Activated CD4-positive, alpha-beta T cell treated with anti-CD3 and anti-CD28 coated beads, Interleukin-2, Interleukin-4, amounts not matched to agents 100 ng/mL and 50 ng/mL, durations not matched to agents 16 hours and 8 hours (primary cell): ENCODE data around the gene IGSF3.

Source experiments
- DNase-seq: peaks from one replicate; pipeline ENCODE4 v3.0.0-alpha.2; 2020; ENCODE audit warnings: low spot score

IGSF3 gene

DNA sequence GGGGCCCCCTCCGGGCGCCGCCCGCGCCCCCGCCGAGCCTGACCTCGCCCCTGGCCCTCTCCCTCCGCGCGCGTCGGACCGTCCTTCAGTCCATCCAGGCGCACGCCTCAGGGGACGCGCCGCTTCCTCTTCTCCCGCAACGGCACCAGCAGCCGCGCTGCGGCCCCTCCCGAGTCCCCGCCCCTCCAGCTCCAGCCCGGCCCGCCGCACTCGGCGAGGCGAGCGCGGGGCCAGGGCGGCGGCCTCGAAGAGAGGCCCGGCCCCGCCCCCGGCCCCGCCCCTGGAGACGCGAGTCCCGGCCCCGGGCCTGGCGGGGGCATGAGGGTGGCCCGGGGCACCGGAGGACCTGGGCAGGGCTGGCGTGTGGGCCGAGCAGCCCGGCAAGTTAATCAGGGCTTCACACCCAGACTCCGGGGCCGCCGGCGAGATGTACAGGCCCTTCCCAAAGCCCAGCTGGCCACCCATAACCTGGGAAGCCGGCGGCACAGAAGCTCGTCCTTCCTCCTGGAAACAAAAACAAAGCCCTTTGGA, at the start of gene IGSF3:
Gene IGSF3, minus strand, starts transcription at position 159 of the 531 bp plus-strand sequence. CDS start 1,407 bp downstream, outside the sequence.
- DNase-seq = peak; percentile 42

DNA sequence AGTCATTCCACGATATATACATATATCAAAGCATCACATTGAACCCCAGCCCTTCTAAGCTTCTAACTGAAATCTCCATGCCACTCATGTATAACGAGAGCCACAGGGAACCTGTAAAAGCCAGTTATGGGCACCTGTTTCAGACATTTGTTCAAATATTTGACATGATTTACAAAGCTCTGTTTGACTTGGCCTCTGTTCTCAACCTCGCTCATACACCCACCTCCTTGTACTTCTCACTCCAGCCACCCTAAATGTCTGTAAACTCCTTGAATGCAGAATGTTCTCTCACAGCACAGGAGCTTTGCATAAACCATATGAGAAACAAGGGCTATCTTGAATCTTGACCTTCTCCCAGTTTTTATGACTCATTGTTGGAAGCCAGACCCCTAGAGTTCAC, 49.8 kb upstream of the IGSF3 start:
- no peak for DNase-seq

DNA sequence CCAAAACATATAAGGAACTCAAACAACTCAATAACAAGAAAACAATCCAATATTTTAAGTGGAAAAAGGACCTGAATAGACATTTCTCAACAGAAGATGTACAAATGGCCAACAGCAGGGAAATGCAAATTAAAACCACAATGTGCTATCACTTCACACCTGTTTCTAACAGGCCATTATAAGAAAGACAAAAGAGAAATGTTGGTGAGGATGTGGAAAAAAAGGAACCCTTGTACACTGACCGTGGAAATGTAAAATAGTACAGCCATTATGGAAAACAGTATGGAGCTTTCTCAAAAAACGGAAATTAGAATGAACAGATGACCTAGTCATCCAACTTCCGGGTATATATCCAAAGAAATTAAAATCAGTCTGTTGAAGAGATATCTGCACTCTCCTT, 48.9 kb upstream of the IGSF3 start:
- no peak for DNase-seq

DNA sequence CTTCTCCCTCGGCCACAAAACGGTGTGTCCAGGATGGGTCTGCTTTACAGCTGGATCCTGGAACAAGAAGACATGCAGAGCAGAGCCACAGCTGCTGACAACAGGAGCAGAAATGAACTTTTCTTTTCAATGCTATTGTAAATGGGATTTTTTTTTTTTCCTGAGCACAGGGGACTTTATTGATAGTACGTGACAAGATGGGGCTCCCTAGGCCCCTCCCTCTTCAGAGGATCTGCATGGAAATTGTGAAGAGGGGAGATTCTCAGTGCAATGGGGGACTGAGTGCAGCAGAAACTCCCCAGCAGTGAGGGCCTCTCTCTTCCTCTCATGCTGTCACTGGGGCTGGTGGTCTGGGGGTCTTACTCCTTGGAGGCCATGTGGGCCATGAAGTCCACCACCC, 45.9 kb upstream of the IGSF3 start:
- no peak for DNase-seq

DNA sequence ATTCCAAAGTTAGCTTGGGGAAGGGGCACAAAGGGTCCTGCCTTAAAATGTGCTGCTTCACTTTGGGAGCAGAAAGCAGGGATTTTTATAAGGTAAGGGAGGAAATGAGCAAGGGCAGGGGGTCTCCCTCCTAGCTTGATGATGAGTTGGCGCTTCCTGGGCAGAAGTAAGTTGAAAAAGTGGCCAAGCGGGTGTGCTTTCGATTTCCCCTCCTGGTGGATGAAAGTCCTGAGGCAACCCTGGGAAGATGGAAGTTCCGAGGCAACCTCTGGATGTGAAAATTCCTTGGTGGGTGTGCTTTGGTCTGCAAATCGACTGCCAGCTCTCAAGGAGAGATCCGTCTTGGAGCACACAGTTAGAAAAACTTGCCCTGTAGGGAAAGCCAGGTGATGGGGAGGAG, 45.0 kb upstream of the IGSF3 start:
- no peak for DNase-seq

DNA sequence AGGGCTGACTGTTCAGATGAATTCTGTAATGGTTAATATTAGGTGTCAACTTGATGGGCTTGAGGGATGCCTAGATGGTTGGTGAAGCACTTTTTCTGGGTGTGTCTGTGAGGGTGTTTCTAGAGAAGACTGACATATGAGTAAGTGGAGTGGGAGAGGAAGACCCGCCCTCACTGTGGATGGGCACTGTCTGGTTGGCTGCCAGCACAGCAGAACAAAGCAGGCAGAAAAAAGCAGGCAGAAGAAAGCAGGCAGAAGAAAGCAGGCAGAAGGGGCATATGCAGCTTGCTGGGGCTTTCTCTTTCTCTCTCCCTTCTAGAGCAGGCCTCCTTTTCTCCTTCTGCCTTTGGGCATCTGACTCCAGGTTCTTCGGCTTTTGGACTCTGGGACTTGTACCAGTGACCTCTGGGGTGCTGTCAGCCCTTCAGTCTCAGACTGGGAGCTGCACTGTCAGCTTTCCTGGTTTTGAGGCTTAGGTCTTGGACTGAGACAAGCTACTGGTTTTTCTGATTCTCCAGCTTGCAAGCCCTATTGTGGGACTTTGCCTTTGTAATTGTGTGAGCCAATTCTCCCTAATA, 43.8 kb upstream of the IGSF3 start:
- DNase-seq = peak; percentile 7

DNA sequence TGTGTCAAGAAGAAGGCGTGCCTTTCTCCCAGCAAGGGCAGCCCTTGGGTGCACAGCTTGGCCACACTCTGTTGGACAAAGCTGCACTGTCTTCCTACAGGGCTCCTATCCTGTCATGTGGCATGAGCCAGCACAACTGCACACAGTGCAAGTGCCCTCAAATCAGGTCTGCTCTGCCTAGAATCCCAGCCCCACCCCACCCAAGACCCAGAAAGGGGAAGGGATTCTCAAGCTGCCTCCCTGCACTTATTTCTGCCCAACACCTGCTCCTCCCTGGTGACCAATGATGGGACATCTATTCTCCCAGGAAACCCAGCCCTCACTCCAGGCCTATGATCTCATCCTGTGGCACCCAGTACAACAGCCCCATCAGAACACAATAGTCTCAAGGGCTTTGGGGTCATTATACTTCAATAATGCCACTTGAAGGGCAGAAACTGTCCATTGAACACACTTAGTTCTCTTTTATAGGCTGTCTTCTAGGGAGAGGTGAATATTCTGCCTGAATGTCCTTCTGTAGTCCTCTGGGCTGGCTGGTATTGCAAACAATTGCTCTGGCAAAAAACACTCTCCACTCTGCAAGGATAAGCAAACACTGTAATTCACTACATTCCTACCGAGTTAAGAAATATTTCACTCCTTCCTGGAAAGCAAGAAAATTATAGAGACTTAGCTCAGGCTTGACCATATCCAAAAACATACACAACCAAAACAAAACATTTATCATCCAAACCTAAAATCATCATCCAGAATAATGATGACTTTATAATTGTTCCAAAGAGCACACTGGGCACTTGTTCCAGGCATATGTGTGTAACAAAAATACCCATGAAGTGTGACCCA, 43.1 kb upstream of the IGSF3 start:
- DNase-seq = no peak

DNA sequence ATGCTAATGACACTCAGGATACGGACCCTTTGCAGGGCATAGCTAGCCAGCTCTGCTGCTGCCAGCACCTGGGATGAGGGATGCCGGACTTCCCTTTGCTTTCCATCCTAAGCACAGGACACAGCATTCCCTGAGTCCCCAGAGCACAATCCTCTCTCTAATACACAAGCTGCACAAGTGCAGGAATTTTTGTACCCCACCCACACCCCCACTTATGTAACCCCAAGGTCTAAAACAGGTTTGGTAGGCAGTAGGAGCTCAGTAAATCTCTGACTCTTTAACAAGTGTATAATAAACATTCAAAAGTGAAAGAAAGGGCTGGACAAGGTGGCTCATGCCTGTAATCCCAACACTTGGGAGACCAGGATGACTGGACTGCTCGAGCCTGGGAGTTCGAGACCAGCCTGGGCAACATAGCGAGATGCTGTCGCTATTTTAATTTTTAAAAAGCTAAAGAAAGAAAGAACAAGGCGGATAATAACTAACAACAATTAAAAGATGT, 42.2 kb upstream of the IGSF3 start:
- DNase-seq = no peak

DNA sequence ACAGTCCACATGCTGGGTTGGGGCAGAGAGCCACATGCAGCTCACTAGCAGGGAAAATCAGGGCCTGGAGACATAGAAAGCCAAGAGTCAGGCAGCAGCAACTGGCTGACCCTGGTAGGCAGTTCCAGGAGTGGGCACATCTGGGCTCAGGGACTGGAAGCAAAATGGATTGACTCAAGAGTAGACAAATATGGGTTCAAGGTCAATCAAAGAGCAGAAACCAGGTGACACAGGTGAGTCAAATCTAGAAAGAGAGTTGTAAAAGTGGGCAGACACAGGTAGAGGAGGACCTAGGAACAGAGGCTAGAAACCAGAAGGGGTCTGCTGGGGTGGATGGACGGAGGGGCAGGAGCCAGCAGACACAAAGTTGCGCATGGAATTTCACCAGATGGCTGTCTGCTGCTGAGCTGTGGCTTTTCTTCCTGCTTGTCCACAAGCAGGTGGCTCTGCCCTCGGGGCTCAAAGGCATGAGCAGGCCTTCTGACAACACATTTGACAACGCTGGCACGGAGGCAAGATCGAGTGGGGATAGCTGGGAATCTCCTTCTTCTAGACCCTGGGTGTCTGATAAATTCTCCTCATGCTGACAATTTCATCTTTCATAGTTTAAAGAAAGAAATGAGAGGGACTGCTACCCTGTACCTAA, 40.8 kb upstream of the IGSF3 start:
- no peak for DNase-seq

DNA sequence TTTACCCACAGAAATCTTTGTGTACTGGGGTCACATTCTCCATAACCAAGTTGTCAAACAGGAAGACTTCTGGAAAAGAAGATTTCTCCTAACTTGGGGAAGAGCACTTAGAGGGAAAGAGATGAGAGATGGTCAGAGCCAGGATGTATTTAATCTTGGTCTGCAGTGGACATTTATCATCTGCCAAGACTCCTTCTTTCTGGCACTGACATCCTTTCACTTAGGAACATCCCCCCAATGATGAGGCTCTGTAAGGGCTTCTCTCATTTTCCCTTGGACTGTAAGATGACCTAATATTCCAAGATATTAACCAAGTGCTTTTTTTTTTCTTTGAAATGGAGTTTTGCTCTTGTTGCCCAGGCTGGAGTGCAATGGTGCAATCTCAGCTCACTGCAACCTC, 39.3 kb upstream of the IGSF3 start:
- no peak for DNase-seq

DNA sequence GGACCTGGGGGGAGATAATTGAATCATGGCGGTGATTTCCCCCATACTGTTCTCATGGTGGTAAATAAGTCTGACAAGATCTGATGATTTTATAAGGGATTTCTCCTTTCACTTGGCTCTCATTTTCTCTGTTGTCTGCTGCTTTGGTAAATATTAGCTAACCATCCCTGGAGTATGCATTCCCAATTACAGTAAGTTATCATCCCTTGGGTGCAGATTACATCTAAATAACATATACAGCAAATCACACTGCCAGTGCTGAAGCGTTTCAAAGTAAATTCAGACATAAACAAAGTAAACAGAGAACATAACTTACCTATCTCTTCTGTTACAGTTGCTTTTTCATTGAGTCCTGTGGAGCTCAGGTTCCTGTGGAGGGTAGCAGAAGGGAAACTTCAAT, 38.6 kb upstream of the IGSF3 start:
- DNase-seq = no peak

DNA sequence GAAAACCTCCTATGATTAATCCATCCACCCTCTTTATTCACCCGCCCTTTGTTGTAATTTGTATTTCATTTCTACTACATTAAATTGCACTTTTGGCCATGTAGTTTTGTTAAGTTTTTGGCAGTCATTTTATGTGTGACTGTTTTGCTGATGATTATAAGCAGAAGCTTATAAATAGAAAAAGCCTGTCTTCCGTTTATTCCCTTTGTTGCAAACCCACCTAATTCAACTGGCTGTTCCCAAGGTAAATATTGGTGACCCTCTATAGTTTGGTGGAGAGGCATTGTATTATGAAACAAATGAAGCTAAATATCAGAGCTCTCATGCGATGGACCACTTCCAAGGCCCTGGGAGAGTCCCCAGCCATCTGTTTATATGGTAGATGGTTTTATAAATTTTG, 36.7 kb upstream of the IGSF3 start:
- DNase-seq = no peak

DNA sequence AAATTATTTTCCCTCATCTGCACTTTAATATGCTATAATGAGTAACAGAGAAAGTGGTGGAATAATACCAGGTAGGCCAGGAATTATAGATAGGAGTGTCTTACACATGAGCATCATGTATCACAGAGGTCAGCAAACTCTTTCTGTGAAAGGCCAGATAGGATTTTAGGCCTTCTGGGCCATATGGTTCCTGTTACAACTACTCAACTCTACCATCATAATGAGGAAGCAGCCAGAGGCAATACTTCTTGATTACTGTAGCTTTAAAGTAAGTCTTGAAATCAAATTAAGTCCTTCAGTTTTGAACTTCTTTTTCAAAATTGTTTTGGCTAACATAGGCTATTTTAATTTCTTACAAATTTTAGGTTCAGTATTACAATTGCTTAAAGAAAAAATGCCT, 32.1 kb upstream of the IGSF3 start:
- DNase-seq = no peak

DNA sequence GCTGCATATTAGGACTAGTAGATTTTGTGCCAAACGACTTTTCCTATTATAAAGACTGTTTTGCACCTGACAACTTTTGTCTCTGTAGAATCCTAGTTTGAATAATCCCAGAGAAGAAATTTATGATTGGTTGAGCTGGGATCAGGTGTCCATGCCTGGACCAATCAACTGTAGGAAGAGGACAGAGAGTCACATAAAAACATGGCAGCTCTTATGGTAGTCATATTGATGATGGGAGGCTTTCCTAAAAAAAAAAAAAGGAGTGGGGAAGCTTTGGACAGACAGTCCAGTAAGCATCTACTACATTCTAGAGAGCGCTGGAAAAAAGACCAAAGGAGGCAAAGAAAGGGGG, 30.7 kb upstream of the IGSF3 start:
- DNase-seq = no peak

DNA sequence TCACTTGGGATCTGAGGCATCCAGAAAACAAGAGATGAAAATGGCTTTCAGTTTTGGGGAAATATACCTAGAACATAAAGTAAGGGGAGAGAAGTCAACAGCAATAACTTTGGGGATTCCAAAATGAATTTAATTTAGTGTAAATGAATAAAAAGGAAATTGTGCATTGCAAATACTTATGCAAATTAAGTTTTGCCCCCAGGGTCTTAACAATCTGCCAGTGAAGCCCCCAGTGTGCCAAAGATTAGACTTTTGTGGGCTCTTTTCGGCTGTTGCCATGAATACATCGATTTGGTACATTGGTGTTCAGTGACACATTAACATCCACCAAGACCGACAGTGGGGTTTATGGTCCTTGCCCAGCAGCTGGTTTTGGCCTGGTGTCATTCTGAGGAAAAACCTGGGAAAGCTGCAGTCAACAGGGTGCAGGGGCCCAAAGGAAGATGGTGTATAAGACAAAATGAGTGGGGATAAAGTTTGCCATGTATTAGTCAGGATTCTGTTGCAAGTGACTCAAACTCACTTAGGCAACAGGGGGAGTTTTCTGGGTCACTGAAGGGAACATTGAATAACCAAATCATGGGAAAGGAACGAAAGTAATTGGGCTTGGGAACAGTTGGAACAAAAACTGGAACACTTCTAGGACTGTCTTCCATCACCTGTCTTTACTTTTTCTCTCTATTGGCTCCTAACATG, 30.2 kb upstream of the IGSF3 start:
- DNase-seq = no peak

DNA sequence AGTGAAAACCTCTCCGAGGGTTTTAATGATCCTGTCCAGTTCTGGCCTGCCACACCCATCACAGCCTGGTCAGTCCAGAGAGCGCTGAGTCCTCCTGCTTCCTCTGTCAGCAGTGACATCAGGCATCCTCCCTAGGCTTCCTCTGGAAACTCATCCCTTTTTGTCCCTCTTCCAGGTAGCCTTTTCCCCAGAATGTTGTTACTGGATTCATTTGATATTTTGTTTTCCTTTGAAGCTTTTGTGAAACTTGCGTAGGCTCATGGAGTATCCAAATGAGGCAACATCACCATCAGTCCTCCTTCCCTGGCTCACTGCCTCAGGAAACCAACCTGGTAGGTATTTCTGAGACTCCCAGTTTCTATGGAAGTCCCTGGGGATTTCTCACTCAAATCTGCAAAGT, 27.0 kb upstream of the IGSF3 start:
- DNase-seq = no peak

DNA sequence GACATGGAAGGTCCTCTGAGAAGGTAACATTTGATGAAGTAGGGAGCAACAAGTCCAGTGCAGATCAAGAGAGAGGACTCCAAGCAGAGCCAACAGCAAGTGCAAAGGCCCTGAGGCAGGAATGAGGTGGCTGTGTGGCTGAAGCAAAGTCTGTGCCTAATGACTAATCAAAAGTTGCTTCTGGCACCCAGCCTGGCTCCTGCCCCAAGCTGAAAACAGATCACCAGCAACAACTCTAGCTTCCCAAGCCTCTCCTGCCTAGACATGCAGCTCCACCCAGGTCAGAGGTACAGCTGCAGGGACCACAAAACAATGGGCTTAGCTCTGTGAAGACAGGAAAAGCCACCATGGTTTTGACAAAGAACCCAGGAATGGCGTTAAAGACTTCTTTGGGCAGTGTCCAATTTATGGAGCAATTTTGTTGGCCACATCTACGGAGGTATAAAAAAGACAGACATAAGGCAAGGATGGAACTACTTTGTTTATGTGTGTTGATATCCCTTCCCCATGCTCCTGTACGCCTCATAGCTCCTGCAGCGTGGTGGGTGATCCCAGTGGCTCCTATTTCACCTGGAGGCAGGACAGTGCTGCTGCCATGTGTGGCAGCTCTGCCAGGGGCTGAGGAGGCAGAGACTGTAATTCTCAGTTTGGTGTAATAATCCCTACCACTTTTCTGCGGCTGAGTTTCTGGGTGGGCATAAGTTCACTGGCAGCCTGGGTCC, 26.4 kb upstream of the IGSF3 start:
- DNase-seq = no peak

DNA sequence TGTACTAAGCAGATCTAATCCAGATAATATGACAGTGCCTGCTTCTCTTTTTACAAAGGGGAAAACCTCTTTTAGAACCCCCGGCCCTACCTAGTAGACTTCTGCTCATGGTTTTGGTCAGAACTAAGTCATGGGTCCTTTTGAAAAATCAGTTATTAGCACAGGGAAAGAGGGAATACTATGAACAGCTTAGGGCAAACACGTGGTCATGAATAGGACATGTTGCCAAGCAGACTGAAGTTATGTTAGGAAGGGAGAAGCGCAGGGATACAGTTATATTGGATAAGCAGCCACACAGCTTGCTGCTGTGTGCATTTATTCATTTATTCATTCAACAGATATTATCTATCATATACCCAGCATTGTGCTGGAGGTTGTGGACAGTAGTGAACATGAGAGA, 25.3 kb upstream of the IGSF3 start:
- no peak for DNase-seq

DNA sequence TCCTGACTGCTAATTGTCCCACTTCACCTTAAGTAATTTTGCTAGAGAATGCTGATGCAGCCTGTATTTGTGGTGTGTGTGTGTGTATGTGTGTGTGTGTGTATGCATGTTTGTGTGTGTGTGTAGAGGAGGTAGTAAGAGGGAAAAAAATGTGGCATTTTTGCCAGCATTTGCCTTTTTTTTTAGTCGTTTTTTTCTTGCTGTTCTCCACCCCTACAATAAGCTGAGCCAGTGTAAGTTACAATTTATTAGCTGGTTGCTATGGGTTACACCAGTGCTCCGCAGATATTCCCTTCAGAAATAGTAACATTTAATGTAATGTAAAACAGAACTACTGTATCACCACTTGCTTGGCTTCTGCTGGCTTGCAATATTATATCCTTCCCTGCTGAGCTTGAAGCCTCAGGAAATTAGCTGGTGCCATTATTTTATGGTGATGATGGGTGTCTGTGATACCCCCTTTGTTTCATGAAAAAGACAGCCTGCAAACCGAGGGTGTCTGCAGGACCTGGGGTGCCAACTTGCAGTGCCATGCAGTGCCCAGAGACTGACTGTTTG, 23.4 kb upstream of the IGSF3 start:
- DNase-seq = no peak

DNA sequence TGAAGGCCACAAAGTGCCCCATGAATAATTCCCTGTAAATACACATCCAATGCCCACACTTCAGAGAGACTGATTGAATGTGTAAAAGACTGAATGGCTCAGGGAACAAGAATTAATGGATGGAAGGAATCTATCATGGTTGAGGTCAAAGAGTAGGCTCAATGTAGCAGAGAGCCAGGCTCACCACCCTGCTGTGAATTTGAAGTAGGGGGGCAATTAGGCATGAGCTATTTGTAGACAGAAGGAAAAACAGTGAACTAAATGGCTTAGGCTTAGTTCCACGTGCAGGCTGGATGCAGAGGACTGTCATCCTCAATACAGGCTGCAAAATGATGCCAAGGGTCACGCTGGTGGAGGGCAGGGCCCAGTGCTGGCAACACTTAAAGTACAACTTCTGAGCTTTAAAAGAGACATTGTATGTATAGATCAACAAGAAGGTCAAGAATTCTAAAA, 22.9 kb upstream of the IGSF3 start:
- DNase-seq = no peak

DNA sequence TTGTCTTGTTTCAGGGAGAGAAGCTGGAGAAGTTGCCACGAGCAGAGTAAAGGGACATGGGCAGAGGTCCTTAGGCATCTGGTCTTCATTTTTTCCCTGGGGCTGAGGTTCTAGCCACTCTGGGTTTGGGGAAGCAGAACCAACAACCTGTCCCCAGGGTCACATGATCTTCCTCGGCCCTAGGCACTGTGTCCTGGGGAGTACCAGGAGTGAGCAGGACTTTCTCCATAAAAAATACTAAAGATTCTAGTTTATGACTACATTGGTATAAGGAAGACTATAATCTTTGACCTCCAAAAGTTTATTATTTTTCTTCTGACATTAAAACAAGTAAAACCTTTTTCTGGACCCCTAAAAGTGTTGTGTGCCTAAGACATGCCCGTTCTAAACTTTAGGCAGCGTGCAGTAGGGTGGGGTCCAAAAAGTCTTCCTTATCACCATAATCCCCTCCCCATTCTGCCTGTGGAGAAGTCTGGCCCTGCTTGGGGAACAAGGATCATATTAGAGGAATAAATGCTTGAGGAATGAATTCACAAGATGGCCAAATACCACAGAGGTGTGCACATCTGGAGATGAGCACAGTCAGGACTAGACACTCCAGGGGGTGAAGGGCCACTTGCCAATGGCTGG, 19.3 kb upstream of the IGSF3 start:
- no peak for DNase-seq
